Transverse colon (tissue), 4 donors: ENCODE results near the gene CAMK2D. TPM values are rescaled to one million over a fixed set of nuclear protein-coding genes. Genes with fewer than 3 reads are reported as not detected.

Source experiments
- DNase-seq: peaks from one replicate; pipeline ENCODE4 v3.0.0-alpha.2; 2019
- H3K27ac ChIP-seq, 4 donors: fragments of 200-600 bp; sonication (generic); 2 replicates each; pipeline ENCODE4 v1.5.1; 2016 to 2018; ENCODE audit warnings: inconsistent platforms in 4 of 4
- H3K27me3 ChIP-seq: fragments of 200-600 bp; sonication (generic); 2 replicates; pipeline ENCODE4 v1.5.1; 2017; ENCODE audit warnings: inconsistent platforms
- H3K36me3 ChIP-seq, 4 donors: fragments of 200-600 bp; sonication (generic); 2 replicates each; pipeline ENCODE4 v1.5.1; 2017 to 2019; ENCODE audit warnings: inconsistent platforms in 4 of 4
- H3K4me1 ChIP-seq, 4 donors: fragments of 200-600 bp; sonication (generic); 2 replicates each; pipeline ENCODE4 v1.5.1; 2017 to 2020; ENCODE audit warnings: inconsistent platforms in 4 of 4
- H3K4me3 ChIP-seq, 4 donors: fragments of 200-600 bp; sonication (generic); 1 replicate in 1 of 4; 2 replicates in 3 of 4; pipeline versions ENCODE4 v1.5.1 to v1.6.1; 2017 to 2019; ENCODE audit warnings: inconsistent platforms in 4 of 4
- H3K9me3 ChIP-seq, 2 donors: fragments of 200-600 bp; sonication (generic); 2 replicates each; pipeline ENCODE4 v1.5.1; 2017 to 2019; ENCODE audit warnings: inconsistent platforms in 2 of 2
- EP300 ChIP-seq: sonication (generic); formaldehyde crosslinking; IDR thresholded peaks from one replicate; pipeline ENCODE4 v1.6.1; 2017; ENCODE audit warnings: antibody characterized with exemption, low read depth
- POLR2A ChIP-seq: fragments of 450-650 bp; IDR thresholded peaks from one replicate; pipeline ENCODE4 v1.6.1; 2016; ENCODE audit warnings: antibody characterized with exemption, mild to moderate bottlenecking, moderate library complexity
- POLR2AphosphoS5 ChIP-seq, 3 donors: sonication (generic); formaldehyde crosslinking; IDR thresholded peaks; one replicate each; pipeline ENCODE4 v1.6.1; 2016; ENCODE audit warnings: antibody characterized with exemption in 3 of 3
- WGBS, 2 donors: methylation state at CpG; one replicate each; pipeline ENCODE4 v1.1.5; 2018; ENCODE audit warnings: low coverage in 1 of 2; 5-methylcytosine and 5-hydroxymethylcytosine counted together
- in situ Hi-C, 4 donors: fragments of 200-750 bp; cut with MboI; loops; one replicate each; pipeline versions ENCODE4 v1.15.0 to v1.15.1; 2017; ENCODE audit warnings: low sequenced_read_pairs in 3 of 4, low pct_ligation_motif_present in 1 of 4, low pct_unique_long_range_greater_than_20kb in 1 of 4
- intact Hi-C: fragments of 100-400 bp; cut with DNase I; formaldehyde crosslinking; loops from one replicate; pipeline ENCODE4 v1.15.1; 2023; ENCODE audit warnings: low total_unique reads
- total RNA-seq, 4 donors: library from RNA; depleted of rRNA; stranded (reverse); fragments of >200 nt; gene quantifications; one replicate each; pipeline ENCODE4 v1.1.0, GENCODE V29; 2016
- TF ChIP-seq, protein P1 (sequence below), 5 experiments: fragments of 200-600 bp in 3 of 5; fragments of 450-650 bp in 2 of 5; sonication (generic) in 3 of 5; IDR thresholded peaks; 1 replicate in 2 of 5; 2 replicates in 3 of 5; pipeline ENCODE4 v1.5.1; 2016 to 2017; ENCODE audit warnings: antibody characterized with exemption in 5 of 5, inconsistent platforms in 3 of 5, mild to moderate bottlenecking in 2 of 5, moderate library complexity in 1 of 5

CAMK2D gene
- total RNA-seq, 4 donors from 2014 or later = 54.5 to 107 (median 84.7) TPM

DNA sequence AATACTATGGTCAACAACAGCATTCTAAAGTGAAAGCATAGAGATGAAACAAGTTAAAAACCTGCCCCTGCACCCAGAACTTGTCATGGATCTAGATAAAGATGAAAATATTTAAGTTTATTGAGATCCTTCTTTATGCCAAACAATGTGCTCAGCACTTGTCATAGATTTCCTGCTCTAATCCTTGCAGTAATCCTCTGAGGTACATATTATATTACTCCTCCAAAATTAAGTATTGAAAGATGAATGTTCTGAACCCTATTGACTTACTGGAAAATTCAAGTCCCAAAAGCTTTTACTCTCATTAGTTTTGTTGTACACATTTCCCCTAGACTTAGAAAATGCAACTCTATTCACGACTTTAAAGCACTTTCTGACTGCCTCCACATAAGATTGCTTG is 35.6 kb downstream of the CAMK2D start:
- TF ChIP-seq, protein P1, sequence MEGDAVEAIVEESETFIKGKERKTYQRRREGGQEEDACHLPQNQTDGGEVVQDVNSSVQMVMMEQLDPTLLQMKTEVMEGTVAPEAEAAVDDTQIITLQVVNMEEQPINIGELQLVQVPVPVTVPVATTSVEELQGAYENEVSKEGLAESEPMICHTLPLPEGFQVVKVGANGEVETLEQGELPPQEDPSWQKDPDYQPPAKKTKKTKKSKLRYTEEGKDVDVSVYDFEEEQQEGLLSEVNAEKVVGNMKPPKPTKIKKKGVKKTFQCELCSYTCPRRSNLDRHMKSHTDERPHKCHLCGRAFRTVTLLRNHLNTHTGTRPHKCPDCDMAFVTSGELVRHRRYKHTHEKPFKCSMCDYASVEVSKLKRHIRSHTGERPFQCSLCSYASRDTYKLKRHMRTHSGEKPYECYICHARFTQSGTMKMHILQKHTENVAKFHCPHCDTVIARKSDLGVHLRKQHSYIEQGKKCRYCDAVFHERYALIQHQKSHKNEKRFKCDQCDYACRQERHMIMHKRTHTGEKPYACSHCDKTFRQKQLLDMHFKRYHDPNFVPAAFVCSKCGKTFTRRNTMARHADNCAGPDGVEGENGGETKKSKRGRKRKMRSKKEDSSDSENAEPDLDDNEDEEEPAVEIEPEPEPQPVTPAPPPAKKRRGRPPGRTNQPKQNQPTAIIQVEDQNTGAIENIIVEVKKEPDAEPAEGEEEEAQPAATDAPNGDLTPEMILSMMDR (IDR thresholded peaks at IDR 0.05) = no peak
- intact Hi-C loops = no loop called here
- DNase-seq = no peak
- H3K4me1 ChIP-seq = peaks cover 0 to 14% (median 7%) of the 10 kb centered on the region in 4 donors
- no peaks in the 10 kb centered on the region for H3K36me3 ChIP-seq
- in situ Hi-C loops = no loop called here
- H3K27me3 ChIP-seq = no peaks in the 10 kb centered on the region
- no peak overlapping the region for H3K27ac ChIP-seq
- 76 to 100% methylated on average over 1 of the region's 1 CpG for WGBS, 2 donors
- no peaks in the 10 kb centered on the region for H3K9me3 ChIP-seq
- no peak overlapping the region for H3K4me3 ChIP-seq

DNA sequence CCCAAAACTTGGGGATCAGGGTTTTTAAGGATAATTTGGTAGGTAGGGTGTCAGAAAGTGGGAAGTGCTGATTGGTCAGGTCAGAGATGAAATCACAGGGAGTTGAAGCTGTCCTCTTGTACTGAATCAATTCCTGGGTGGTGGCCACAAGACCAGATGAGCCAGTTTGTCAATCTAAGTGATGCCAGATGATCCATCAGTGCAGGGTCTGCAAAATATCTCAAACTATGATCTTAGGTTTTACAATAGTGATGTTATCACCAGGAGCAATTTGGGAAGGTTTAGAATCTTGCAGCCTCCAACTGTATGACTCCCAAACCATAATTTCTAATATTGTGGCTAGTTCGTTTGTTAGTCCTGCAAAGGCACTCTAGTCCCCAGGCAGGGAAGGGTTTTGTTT is 43.3 kb downstream of the CAMK2D start:
- in situ Hi-C loops = no loop called here
- TF ChIP-seq EP300 = no peak
- TF ChIP-seq POLR2A = no peak
- TF ChIP-seq POLR2AphosphoS5 (IDR thresholded peaks at IDR 0.05) = no peak
- TF ChIP-seq, protein P1 (IDR thresholded peaks at IDR 0.05) = no peak
- Histone ChIP-seq H3K4me1 (peaks cover 0 to 3% (median 0%) of the 10 kb centered on the region in 4 donors), H3K4me3 (no peak overlapping the region), H3K9me3 (no peaks in the 10 kb centered on the region), H3K36me3 (no peaks in the 10 kb centered on the region), H3K27me3 (no peaks in the 10 kb centered on the region), H3K27ac (no peak overlapping the region)
- DNase-seq = no peak
- WGBS, 2 donors = 88 to 91% methylated on average over 1 of the region's 1 CpG
- intact Hi-C loops = no loop called here

DNA sequence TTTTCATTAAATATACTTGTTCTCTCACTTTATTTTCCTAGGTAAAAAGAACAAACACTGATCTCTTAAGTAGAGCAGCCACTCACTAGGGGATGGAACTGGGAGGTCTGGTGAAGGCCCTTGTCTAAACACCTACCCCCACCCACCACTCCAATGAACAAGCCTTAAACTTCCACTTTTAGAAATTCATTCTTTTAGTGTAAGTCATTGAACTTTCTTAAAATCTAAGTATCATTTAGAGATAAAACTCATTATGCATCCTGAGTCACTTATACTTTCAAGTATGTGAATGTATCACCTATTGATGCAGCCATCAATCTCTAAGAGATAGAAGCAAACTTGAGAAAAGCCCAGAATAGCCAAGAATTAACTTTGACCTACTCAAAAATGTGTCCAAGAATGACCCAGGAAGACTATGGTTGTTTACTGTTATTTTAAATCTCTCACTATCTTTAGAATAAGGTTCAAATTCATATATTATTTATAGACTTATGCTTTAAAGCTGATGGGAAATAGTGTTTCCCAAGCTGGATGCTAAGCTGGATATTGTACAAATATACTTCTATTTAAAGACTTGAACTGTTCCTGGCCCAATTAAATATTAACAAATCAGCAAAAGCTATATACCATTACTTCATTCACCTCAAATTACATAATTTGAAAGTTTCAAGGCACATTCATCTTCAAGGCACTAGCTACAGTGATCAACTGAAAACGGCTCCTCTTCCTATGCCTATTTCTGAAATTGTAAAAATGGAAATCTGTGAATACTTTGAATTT is 49.5 kb downstream of the CAMK2D start:
- in situ Hi-C loops (no loop called here), intact Hi-C loops (no loop called here)
- no peak overlapping the region for H3K4me3 ChIP-seq
- no peak for TF ChIP-seq POLR2AphosphoS5 (IDR thresholded peaks at IDR 0.05)
- no peak for TF ChIP-seq POLR2A
- TF ChIP-seq, protein P1 (IDR thresholded peaks at IDR 0.05) = no peak
- TF ChIP-seq EP300 = no peak
- H3K27ac ChIP-seq = no peak overlapping the region
- no peaks in the 10 kb centered on the region for H3K27me3 ChIP-seq
- peaks cover 0 to 31% (median 14%) of the 10 kb centered on the region in 4 donors for H3K4me1 ChIP-seq
- WGBS, 2 donors = 67 to 91% methylated on average over 1 of the region's 1 CpG
- no peak for DNase-seq
- H3K9me3 ChIP-seq = no peaks in the 10 kb centered on the region
- H3K36me3 ChIP-seq = no peaks in the 10 kb centered on the region

DNA sequence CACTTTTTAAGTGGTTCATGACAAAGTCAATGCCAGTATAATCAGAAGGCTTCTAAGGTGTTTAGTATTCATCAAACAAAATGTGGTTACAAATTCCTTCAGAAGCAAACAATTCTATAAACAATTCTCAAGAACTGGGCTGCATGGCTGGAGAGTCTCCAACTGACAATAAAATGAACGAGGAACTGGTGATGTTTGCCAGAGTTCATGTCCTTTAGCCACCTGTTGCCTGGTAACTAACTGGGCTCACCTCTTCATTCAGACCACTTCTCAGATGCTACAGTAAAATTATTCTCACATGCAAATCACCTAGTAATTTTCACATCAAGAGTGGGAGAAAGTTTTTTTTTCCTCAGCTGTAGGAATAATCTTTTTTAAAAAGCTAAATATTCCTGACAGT is 53.3 kb downstream of the CAMK2D start:
- Histone ChIP-seq H3K9me3 (no peaks in the 10 kb centered on the region), H3K36me3 (no peaks in the 10 kb centered on the region), H3K4me3 (no peak overlapping the region), H3K27me3 (no peaks in the 10 kb centered on the region), H3K27ac (peak overlapping the region in 3 of 4 donors; percentile 27 to 40 (median 40)), H3K4me1 (peaks cover 0 to 28% (median 14%) of the 10 kb centered on the region in 4 donors)
- intact Hi-C loops = no loop called here
- no peak for DNase-seq
- 0 to 21% methylated on average over 1 of the region's 1 CpG for WGBS, 2 donors
- in situ Hi-C loops = no loop called here
- TF ChIP-seq POLR2AphosphoS5 (IDR thresholded peaks at IDR 0.05) (peak in 1 of 3 donors; percentile 19), EP300 (no peak)
